GM12874 (cell line): ENCODE measurements around the gene MZF1.

ENCODE experiments used
- CTCF ChIP-seq: IDR thresholded peaks from 2 replicates; pipeline ENCODE4 v1.5.1; 2011; ENCODE audit warnings: low read depth, mild to moderate bottlenecking, control low read depth, low read length, moderate library complexity; ENCODE audit not compliant: insufficient read depth

Gene MZF1

GRCh38 chr19:58572818-58573657 lies at the start of gene MZF1:
TSS of gene MZF1 (minus strand) at chr19:58573335. CDS start at chr19:58571389, 1,946 bp downstream.
- no peak for TF ChIP-seq CTCF

GRCh38 chr19:58606251-58606896 lies 33.2 kb upstream of the MZF1 start:
- peak; percentile 28; the same call in 1 of the 2 replicates for TF ChIP-seq CTCF

- TF ChIP-seq CTCF, result no peak
Observed at GRCh38 chr19:58586133-58586765, 13.1 kb upstream of the MZF1 start.

- no peak for TF ChIP-seq CTCF
Observed at GRCh38 chr19:58585442-58586132, 12.5 kb upstream of the MZF1 start.

- no peak for TF ChIP-seq CTCF
Observed at GRCh38 chr19:58584498-58585441, 11.6 kb upstream of the MZF1 start.

- no peak for TF ChIP-seq CTCF
Observed at GRCh38 chr19:58582985-58583384, 9.8 kb upstream of the MZF1 start.
